IPS-20b (cell line): ENCODE measurements around the gene OR51G2.
"Not testable (repeated sequence)": the region's sequence is repeated elsewhere in the genome, so short reads cannot be mapped to it uniquely, and the experiment has no call there.

Experiments used
- H3K27ac ChIP-seq: one replicate; pipeline ENCODE4 v1.5.1; 2013; ENCODE audit warnings: low read length
- H3K27me3 ChIP-seq: 2 replicates; pipeline ENCODE4 v1.6.1; 2013; ENCODE audit warnings: mild to moderate bottlenecking, low read length, inconsistent platforms; ENCODE audit not compliant: insufficient read depth
- H3K36me3 ChIP-seq: 2 replicates; pipeline ENCODE4 v1.6.1; 2013; ENCODE audit warnings: low read depth, mild to moderate bottlenecking, inconsistent platforms, low read length, moderate library complexity; ENCODE audit not compliant: insufficient read depth
- H3K4me1 ChIP-seq: 2 replicates; pipeline ENCODE4 v1.6.1; 2013; ENCODE audit warnings: mild to moderate bottlenecking, control low read depth, inconsistent platforms, low read length, moderate library complexity; ENCODE audit not compliant: insufficient read depth
- H3K4me3 ChIP-seq: 2 replicates; pipeline ENCODE4 v1.5.1; 2013; ENCODE audit warnings: mild to moderate bottlenecking, low read length, inconsistent platforms
- H3K9ac ChIP-seq: 2 replicates; pipeline ENCODE4 v1.6.1; 2013; ENCODE audit warnings: low read depth, mild to moderate bottlenecking, inconsistent platforms, low read length, moderate library complexity
- H3K9me3 ChIP-seq: 2 replicates; pipeline ENCODE4 v1.6.1; 2013; ENCODE audit warnings: mild to moderate bottlenecking, low read depth, low read length, inconsistent platforms; ENCODE audit not compliant: insufficient read depth

The OR51G2 gene

GRCh38 chr11:4919250-4919649 is at the start of gene OR51G2:
OR51G2 (minus strand) TSS chr11:4919350; CDS start chr11:4915663, 3,687 bp downstream.
- Histone ChIP-seq H3K27me3 (no peaks in the 10 kb centered on the region), H3K27ac (no peak within 1 kb of the TSS), H3K9me3 (no peaks in the 10 kb centered on the region), H3K9ac (no peak within 1 kb of the TSS), H3K36me3 (no peaks in the 10 kb centered on the region), H3K4me3 (no peak within 1 kb of the TSS), H3K4me1 (no peaks in the 10 kb centered on the region)

DNA sequence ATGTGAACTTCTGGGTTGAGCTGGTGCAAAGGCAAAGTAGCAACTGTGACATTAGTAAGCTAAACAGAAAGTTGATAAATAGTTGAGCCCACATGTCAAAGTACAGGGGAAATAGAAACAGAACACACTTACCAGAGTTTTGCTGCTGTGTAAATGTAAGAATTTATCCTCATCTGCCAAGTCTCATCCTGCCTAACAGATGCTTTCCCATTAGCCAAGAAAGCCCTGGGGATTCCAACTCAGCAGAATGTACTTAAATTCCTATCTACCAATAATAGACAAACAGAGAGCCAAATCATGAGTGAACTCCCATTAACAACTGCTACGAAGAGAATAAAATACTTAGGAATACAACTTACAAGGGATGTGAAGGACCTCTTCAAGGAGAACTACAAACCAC is 43.7 kb upstream of the OR51G2 start:
- H3K27ac ChIP-seq = no peak overlapping the region
- no peaks in the 10 kb centered on the region for H3K4me1 ChIP-seq
- H3K4me3 ChIP-seq = no peak overlapping the region
- no peak overlapping the region for H3K9ac ChIP-seq
- H3K36me3 ChIP-seq = no peaks in the 10 kb centered on the region
- no peaks in the 10 kb centered on the region for H3K27me3 ChIP-seq
- no peaks in the 10 kb centered on the region for H3K9me3 ChIP-seq

DNA sequence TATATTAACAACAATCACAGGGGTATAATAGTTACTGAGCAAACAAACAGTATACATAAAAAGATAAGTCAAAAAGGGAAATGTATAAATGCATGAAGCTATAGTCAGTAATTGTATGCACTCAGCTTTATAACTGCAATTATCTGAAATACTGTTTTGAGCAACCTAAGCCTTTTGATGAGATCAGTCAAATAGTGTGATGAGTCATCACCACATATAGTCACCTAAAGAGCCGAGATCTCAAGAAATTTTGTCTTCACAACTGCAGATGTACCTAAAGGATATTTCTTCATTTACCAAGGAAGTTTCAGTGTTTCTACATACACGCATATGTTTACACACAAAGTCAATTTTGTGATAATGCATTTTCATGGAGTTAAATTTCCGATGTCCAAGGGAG is 41.7 kb upstream of the OR51G2 start:
- no peaks in the 10 kb centered on the region for H3K4me1 ChIP-seq
- H3K36me3 ChIP-seq = no peaks in the 10 kb centered on the region
- H3K27ac ChIP-seq = no peak overlapping the region
- no peak overlapping the region for H3K9ac ChIP-seq
- H3K4me3 ChIP-seq = no peak overlapping the region
- no peaks in the 10 kb centered on the region for H3K9me3 ChIP-seq
- no peaks in the 10 kb centered on the region for H3K27me3 ChIP-seq

DNA sequence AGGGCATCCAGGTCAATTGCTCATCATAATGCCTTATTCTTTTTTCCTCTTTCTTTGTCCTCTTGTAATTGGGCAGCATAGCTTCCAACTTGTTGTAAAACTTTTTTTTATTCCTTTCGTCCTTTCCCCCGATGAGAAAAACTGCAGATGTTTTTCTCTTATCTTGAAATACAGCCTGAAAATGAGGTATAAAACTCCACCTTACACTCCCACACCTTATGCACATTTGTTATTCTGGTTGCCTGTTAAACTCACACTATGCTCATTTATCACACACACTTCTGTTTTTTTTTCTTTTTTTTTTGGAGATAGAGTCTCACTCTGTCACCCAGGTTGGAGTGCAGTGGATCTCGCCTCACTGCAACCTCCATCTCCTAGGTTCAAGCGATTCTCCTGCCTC is 38.2 kb upstream of the OR51G2 start:
- no peak overlapping the region for H3K9ac ChIP-seq
- no peaks in the 10 kb centered on the region for H3K4me1 ChIP-seq
- no peaks in the 10 kb centered on the region for H3K27me3 ChIP-seq
- no peaks in the 10 kb centered on the region for H3K36me3 ChIP-seq
- H3K4me3 ChIP-seq = no peak overlapping the region
- H3K27ac ChIP-seq = no peak overlapping the region
- no peaks in the 10 kb centered on the region for H3K9me3 ChIP-seq

GRCh38 chr11:4955613-4956012 is 36.5 kb upstream of the OR51G2 start, which contains the start of gene OR51A2:
OR51A2 (minus strand) TSS chr11:4955713; CDS start chr11:4955713, 0 bp downstream.
- H3K4me1 ChIP-seq, H3K9ac ChIP-seq, H3K4me3 ChIP-seq, H3K36me3 ChIP-seq, H3K27ac ChIP-seq, H3K9me3 ChIP-seq, H3K27me3 ChIP-seq: not testable (repeated sequence)

GRCh38 chr11:4947505-4947904 is 28.4 kb upstream of the OR51G2 start, which contains the start of gene OR51A4:
OR51A4 (minus strand) TSS chr11:4947605; CDS start chr11:4947100, 505 bp downstream.
- no peak within 1 kb of the TSS for H3K27ac ChIP-seq
- H3K9ac ChIP-seq = no peak within 1 kb of the TSS
- no peak within 1 kb of the TSS for H3K4me3 ChIP-seq
- no peaks in the 10 kb centered on the region for H3K9me3 ChIP-seq
- H3K4me1 ChIP-seq = no peaks in the 10 kb centered on the region
- no peaks in the 10 kb centered on the region for H3K36me3 ChIP-seq
- H3K27me3 ChIP-seq = no peaks in the 10 kb centered on the region

- no peaks in the 10 kb centered on the region for H3K9me3 ChIP-seq
- H3K36me3 ChIP-seq = no peaks in the 10 kb centered on the region
- no peaks in the 10 kb centered on the region for H3K27me3 ChIP-seq
- no peak overlapping the region for H3K4me3 ChIP-seq
- no peak overlapping the region for H3K9ac ChIP-seq
- H3K4me1 ChIP-seq = no peaks in the 10 kb centered on the region
- H3K27ac ChIP-seq = no peak overlapping the region
Observed at GRCh38 chr11:4936745-4937144, 17.6 kb upstream of the OR51G2 start.

GRCh38 chr11:4932751-4933150 is 13.6 kb upstream of the OR51G2 start:
- Histone ChIP-seq H3K9ac (no peak overlapping the region), H3K36me3 (no peaks in the 10 kb centered on the region), H3K4me3 (no peak overlapping the region), H3K4me1 (no peaks in the 10 kb centered on the region), H3K27ac (no peak overlapping the region), H3K9me3 (no peaks in the 10 kb centered on the region), H3K27me3 (no peaks in the 10 kb centered on the region)

DNA sequence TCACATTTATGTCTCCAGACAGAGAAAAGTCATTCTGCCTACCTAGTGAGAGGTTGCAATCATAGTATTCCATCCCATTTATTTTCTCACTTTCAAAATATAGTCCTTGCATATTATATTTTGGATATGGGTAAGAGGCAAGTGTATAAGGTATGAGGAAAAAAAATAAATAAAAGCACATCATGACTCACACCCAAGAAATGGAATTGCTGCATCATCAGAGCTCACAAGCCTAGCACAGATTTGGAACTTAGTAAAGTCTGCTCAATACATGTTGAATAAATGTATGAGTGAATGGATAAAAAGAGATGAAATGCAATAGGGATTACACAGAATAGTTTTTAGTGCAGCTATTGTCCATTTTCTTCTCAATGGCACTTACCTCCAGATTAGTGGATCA is 7.5 kb upstream of the OR51G2 start:
- no peaks in the 10 kb centered on the region for H3K4me1 ChIP-seq
- H3K27me3 ChIP-seq = no peaks in the 10 kb centered on the region
- H3K36me3 ChIP-seq = no peaks in the 10 kb centered on the region
- no peaks in the 10 kb centered on the region for H3K9me3 ChIP-seq
- H3K9ac ChIP-seq = no peak overlapping the region
- H3K4me3 ChIP-seq = no peak overlapping the region
- H3K27ac ChIP-seq = no peak overlapping the region

- Histone ChIP-seq H3K27me3 (no peaks in the 10 kb centered on the region), H3K9ac (no peak within 1 kb of the TSS), H3K36me3 (no peaks in the 10 kb centered on the region), H3K27ac (no peak within 1 kb of the TSS), H3K4me3 (no peak within 1 kb of the TSS), H3K9me3 (no peaks in the 10 kb centered on the region), H3K4me1 (no peaks in the 10 kb centered on the region)
Observed at GRCh38 chr11:4924239-4924638, 5.1 kb upstream of the OR51G2 start, which contains the start of gene OR51G1. OR51G1 (minus strand) TSS chr11:4924339; CDS start chr11:4924339, 0 bp downstream.

- no peak overlapping the region for H3K9ac ChIP-seq
Observed at GRCh38 chr11:4922304-4922703, 3.2 kb upstream of the OR51G2 start.

GRCh38 chr11:4921796-4922195 is 2.6 kb upstream of the OR51G2 start:
- Histone ChIP-seq H3K9me3 (no peaks in the 10 kb centered on the region), H3K27ac (no peak overlapping the region)

More at GRCh38 chr11:4922304-4922703, 3.2 kb upstream of the OR51G2 start:
- H3K4me3 ChIP-seq = no peak overlapping the region
- H3K27me3 ChIP-seq = no peaks in the 10 kb centered on the region
- H3K27ac ChIP-seq = no peak overlapping the region
- H3K9me3 ChIP-seq = no peaks in the 10 kb centered on the region
- no peaks in the 10 kb centered on the region for H3K4me1 ChIP-seq
- no peaks in the 10 kb centered on the region for H3K36me3 ChIP-seq

More at GRCh38 chr11:4921796-4922195, 2.6 kb upstream of the OR51G2 start:
- H3K27me3 ChIP-seq = no peaks in the 10 kb centered on the region
- no peak overlapping the region for H3K9ac ChIP-seq
- H3K36me3 ChIP-seq = no peaks in the 10 kb centered on the region
- no peak overlapping the region for H3K4me3 ChIP-seq
- no peaks in the 10 kb centered on the region for H3K4me1 ChIP-seq
